ENCODE data around the gene P4HA3. TPM values are rescaled to one million over a fixed set of nuclear protein-coding genes. Genes with fewer than 3 reads are reported as not detected.
A peak's percentile ranks its signal among the peaks of the same experiment; 100 is the strongest.

The P4HA3 gene
- total RNA-seq (ENCODE audit: low replicate concordance), result 0.17 and 0.34 TPM in 2 replicates
- long read RNA-seq, partial matches to known transcripts, result 0 of 3 reads
- long read RNA-seq, other reads (novel, unspliced or antisense), result 3 of 3 reads

GRCh38 chr11:74311352-74311926 lies at the start of gene P4HA3:
Gene P4HA3 (minus strand): TSS chr11:74311640. CDS start chr11:74311611, 29 bp downstream.
- Mint-ChIP-seq H3K36me3 (no peaks in the 10 kb centered on the region), H3K27ac (no peak within 1 kb of the TSS), H3K4me1 (ENCODE audit: unreplicated experiment) (no peaks in the 10 kb centered on the region), H3K9me3 (peaks cover 9% of the 10 kb centered on the region), H3K27me3 (peaks cover 63% of the 10 kb centered on the region), H3K4me3 (peak within 1 kb of the TSS; percentile 82)
- peak; percentile 74 for DNase-seq (ENCODE audit: extremely low spot score, unreplicated experiment)
- no peak for TF ChIP-seq CTCF (conservative IDR thresholded peaks at IDR 0.05)

- H3K27ac Mint-ChIP-seq, result no peak overlapping the region
- peaks cover 6% of the 10 kb centered on the region for H3K9me3 Mint-ChIP-seq
- no peaks in the 10 kb centered on the region for H3K4me1 Mint-ChIP-seq (ENCODE audit: unreplicated experiment)
- peaks cover 38% of the 10 kb centered on the region for H3K36me3 Mint-ChIP-seq
- no peak overlapping the region for H3K4me3 Mint-ChIP-seq
- TF ChIP-seq CTCF (conservative IDR thresholded peaks at IDR 0.05), result no peak
- no peaks in the 10 kb centered on the region for H3K27me3 Mint-ChIP-seq
- DNase-seq (ENCODE audit: extremely low spot score, unreplicated experiment), result no peak
Measured at GRCh38 chr11:74357449-74357848, 46.0 kb upstream of the P4HA3 start.

- H3K27me3 Mint-ChIP-seq, result no peaks in the 10 kb centered on the region
- H3K4me1 Mint-ChIP-seq (ENCODE audit: unreplicated experiment), result no peaks in the 10 kb centered on the region
- no peak overlapping the region for H3K27ac Mint-ChIP-seq
- no peak overlapping the region for H3K4me3 Mint-ChIP-seq
- peaks cover 6% of the 10 kb centered on the region for H3K9me3 Mint-ChIP-seq
- no peak for TF ChIP-seq CTCF (conservative IDR thresholded peaks at IDR 0.05)
- peaks cover 30% of the 10 kb centered on the region for H3K36me3 Mint-ChIP-seq
- DNase-seq (ENCODE audit: extremely low spot score, unreplicated experiment), result no peak
Measured at GRCh38 chr11:74355626-74356025, 44.2 kb upstream of the P4HA3 start.

GRCh38 chr11:74354036-74354435 lies 42.6 kb upstream of the P4HA3 start:
- Mint-ChIP-seq H3K4me3 (no peak overlapping the region), H3K36me3 (peaks cover 22% of the 10 kb centered on the region), H3K27ac (no peak overlapping the region), H3K4me1 (ENCODE audit: unreplicated experiment) (no peaks in the 10 kb centered on the region), H3K9me3 (peaks cover 6% of the 10 kb centered on the region), H3K27me3 (no peaks in the 10 kb centered on the region)
- DNase-seq (ENCODE audit: extremely low spot score, unreplicated experiment), result no peak
- TF ChIP-seq CTCF (conservative IDR thresholded peaks at IDR 0.05), result no peak

GRCh38 chr11:74347381-74347780 lies 35.9 kb upstream of the P4HA3 start:
- Mint-ChIP-seq H3K36me3 (peaks cover 15% of the 10 kb centered on the region), H3K27me3 (no peaks in the 10 kb centered on the region), H3K27ac (no peak overlapping the region), H3K9me3 (no peaks in the 10 kb centered on the region), H3K4me3 (no peak overlapping the region), H3K4me1 (ENCODE audit: unreplicated experiment) (no peaks in the 10 kb centered on the region)
- no peak for TF ChIP-seq CTCF (conservative IDR thresholded peaks at IDR 0.05)
- DNase-seq (ENCODE audit: extremely low spot score, unreplicated experiment), result no peak

All from type B pancreatic cell (in vitro differentiated cells).